Glutamatergic neuron (in vitro differentiated cells): ENCODE data around the gene NOL7. TPM values are rescaled to one million over a fixed set of nuclear protein-coding genes. Genes with fewer than 3 reads are reported as not detected.

ENCODE experiments used
- DNase-seq: peaks from one replicate; pipeline ENCODE4 v3.0.0; 2022
- H3K27ac Mint-ChIP-seq: one replicate; pipeline ENCODE4 v1.8.0; 2020; ENCODE audit warnings: mild to moderate bottlenecking, mixed read lengths, inconsistent platforms; ENCODE audit not compliant: unreplicated experiment
- H3K27me3 Mint-ChIP-seq: one replicate; pipeline ENCODE4 v1.8.0; 2020; ENCODE audit warnings: mild to moderate bottlenecking, moderate library complexity, mixed read lengths, inconsistent platforms; ENCODE audit not compliant: unreplicated experiment
- H3K36me3 Mint-ChIP-seq: one replicate; pipeline ENCODE4 v1.8.0; 2020; ENCODE audit warnings: mild to moderate bottlenecking, mixed read lengths, inconsistent platforms; ENCODE audit not compliant: unreplicated experiment
- H3K4me1 Mint-ChIP-seq: one replicate; pipeline ENCODE4 v1.8.0; 2020; ENCODE audit warnings: mild to moderate bottlenecking, low read depth, mixed read lengths, inconsistent platforms; ENCODE audit not compliant: unreplicated experiment
- H3K4me3 Mint-ChIP-seq: one replicate; pipeline ENCODE4 v1.8.0; 2020; ENCODE audit warnings: mild to moderate bottlenecking, mixed read lengths, inconsistent platforms; ENCODE audit not compliant: unreplicated experiment
- H3K9me3 Mint-ChIP-seq: one replicate; pipeline ENCODE4 v1.8.0; 2020; ENCODE audit warnings: mild to moderate bottlenecking, moderate library complexity, mixed read lengths, inconsistent platforms; ENCODE audit not compliant: unreplicated experiment
- total RNA-seq: library from RNA; stranded (reverse); fragmentation: NEBNext Ultra II Directional; extraction: Animal tissue kit (Norgen Biotek cat#: 25700); gene quantifications from one replicate; pipeline ENCODE4 v1.2.1, GENCODE V29; 2021; ENCODE audit not compliant: unreplicated experiment
- TF ChIP-seq, protein P1 (sequence below): fragments of 200-600 bp; sonication (generic); IDR thresholded peaks from one replicate; pipeline ENCODE4 v1.5.0; 2021; ENCODE audit not compliant: partially characterized antibody, unreplicated experiment

Gene NOL7
- total RNA-seq, 1 donor from 2014 or later = 28.0 TPM

DNA sequence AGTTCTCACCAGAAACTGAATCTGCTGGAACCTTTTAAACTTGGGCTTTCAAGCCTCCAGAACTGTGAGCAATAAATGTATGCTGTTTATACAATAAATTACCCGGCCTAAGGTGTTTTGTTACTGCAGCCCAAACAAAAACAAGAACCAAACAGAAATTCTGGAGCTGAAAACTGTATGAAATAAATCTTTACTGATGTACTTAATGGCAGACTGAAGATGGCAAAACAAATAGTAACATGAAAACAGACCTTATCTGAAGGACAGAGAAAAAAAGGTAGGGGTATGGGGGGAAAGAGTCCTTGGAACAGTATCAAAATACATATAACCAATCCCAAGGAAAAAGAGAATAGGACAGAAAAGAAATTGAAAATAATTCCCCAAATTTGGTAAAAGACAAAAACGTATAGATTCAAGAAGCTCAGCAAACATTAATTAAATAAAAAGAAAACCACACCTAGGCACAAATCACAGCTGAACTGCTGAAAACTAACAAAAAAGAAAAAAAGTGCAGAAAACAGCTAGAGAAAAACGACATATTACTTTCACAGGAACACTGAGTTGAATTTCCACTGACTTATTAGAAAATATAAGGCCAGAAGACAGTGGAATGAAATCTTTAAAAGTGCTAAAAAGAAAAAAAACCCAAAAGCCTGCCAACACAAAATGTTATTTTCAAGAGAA, 47.7 kb downstream of the NOL7 start:
- Mint-ChIP-seq H3K4me3 (no peak overlapping the region), H3K27me3 (no peaks in the 10 kb centered on the region), H3K36me3 (no peaks in the 10 kb centered on the region), H3K9me3 (no peaks in the 10 kb centered on the region), H3K27ac (no peak overlapping the region), H3K4me1 (peaks cover 16% of the 10 kb centered on the region)
- TF ChIP-seq, protein P1, sequence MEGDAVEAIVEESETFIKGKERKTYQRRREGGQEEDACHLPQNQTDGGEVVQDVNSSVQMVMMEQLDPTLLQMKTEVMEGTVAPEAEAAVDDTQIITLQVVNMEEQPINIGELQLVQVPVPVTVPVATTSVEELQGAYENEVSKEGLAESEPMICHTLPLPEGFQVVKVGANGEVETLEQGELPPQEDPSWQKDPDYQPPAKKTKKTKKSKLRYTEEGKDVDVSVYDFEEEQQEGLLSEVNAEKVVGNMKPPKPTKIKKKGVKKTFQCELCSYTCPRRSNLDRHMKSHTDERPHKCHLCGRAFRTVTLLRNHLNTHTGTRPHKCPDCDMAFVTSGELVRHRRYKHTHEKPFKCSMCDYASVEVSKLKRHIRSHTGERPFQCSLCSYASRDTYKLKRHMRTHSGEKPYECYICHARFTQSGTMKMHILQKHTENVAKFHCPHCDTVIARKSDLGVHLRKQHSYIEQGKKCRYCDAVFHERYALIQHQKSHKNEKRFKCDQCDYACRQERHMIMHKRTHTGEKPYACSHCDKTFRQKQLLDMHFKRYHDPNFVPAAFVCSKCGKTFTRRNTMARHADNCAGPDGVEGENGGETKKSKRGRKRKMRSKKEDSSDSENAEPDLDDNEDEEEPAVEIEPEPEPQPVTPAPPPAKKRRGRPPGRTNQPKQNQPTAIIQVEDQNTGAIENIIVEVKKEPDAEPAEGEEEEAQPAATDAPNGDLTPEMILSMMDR = no peak
- no peak for DNase-seq

DNA sequence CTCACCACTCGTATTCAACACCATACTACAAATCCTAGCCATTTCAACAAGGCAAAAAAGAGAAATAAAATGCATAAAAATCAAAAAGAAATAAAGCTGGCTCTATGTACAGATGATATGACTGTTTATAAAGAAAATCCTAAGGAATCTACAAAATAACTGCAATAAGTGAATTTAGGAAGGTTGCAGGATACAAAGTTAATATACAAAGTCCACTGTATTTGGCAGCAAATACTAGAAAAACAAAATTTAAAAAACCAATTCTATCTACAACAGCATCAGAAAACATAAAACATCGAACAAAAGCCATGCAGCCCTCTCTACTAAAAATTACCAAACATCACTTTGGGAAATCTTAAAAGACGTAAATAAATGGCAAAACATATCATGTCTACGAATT, 48.9 kb downstream of the NOL7 start:
- Mint-ChIP-seq H3K27ac (no peak overlapping the region), H3K27me3 (no peaks in the 10 kb centered on the region)

DNA sequence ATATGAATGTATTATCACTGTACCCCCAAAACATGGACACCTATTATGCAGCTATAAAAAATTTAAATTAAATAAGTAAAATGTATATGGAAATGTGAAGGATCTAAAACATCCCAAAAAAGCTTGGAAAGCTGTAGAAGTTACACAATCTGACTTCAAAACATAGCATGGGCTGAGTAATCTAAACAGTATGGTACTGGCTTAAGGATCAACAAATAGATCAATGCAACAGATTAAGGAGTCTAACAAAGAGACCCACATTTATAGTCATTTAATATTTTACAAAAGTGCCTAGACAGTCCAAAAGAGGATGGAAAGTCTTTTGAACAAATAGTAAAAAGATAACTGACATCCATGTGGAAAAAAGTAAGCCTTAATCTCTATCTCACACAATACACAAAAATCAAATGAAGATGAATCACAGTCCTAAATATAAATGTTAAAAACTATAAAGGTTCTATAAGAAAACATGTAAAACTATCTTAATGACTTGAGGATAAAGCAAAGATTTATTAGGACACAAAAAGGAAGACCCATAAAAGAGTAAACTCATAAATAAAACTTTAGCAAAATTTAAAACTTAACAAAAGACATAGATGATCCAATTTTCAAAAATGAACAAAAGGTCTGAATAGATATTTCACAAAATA, 49.7 kb downstream of the NOL7 start:
- Mint-ChIP-seq H3K9me3 (no peaks in the 10 kb centered on the region), H3K4me3 (no peak overlapping the region), H3K27me3 (no peaks in the 10 kb centered on the region), H3K27ac (no peak overlapping the region), H3K36me3 (no peaks in the 10 kb centered on the region), H3K4me1 (peaks cover 11% of the 10 kb centered on the region)
- TF ChIP-seq, protein P1 = no peak
- no peak for DNase-seq

More for the DNA sequence above, 48.9 kb downstream of the NOL7 start:
- DNase-seq = no peak
- Mint-ChIP-seq H3K9me3 (no peaks in the 10 kb centered on the region), H3K36me3 (no peaks in the 10 kb centered on the region), H3K4me1 (peaks cover 15% of the 10 kb centered on the region), H3K4me3 (no peak overlapping the region)
- TF ChIP-seq, protein P1 = no peak

DNA sequence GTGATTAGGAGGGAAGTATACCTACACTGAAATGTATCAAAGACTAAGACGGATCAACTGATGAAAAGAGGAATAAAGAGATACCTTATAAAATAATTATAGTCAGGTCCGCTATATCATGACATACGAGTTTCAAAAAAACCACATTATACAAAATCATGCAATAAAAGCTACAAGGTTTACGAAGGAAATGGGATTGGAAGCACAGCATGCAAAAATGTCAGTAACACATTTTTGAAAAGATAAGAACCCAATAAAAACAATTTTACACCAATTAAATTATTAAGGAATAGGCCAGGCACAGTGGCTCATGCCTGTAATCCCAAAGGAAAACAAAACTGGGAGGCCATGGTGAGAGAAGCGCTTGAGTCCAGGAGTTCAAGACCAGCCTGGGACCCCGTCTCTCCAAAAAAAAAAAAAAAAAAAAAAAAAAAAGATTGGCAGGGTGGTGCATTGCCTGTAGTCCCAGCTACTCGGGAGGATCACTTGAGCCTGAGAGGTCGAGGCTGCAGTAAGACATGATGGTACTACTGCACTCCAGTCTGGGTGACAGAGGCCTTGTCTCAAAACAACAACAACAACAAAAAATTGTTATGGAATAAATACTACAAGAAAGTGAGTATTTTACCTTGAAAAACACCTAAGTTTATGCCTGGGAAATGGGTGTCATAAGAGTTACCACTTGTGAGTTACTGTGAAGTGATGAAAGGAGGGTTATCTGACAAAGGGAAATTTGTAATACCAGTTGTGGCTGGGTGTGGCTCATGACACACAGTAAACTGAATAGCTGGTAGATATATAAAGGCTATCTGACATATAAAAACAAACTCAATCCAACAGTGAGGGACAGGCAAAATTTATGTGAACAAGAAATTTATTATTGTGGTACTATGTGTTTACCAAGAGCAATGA, 51.3 kb downstream of the NOL7 start:
- peaks cover 11% of the 10 kb centered on the region for H3K4me1 Mint-ChIP-seq
- H3K27me3 Mint-ChIP-seq = no peaks in the 10 kb centered on the region
- no peak overlapping the region for H3K27ac Mint-ChIP-seq

More for the DNA sequence above, 51.3 kb downstream of the NOL7 start:
- Mint-ChIP-seq H3K9me3 (no peaks in the 10 kb centered on the region), H3K4me3 (no peak overlapping the region), H3K36me3 (no peaks in the 10 kb centered on the region)
- TF ChIP-seq, protein P1 = no peak
- DNase-seq = no peak
